ENCODE results near the gene OTOP1.
"Not testable (repeated sequence)": the region's sequence is repeated elsewhere in the genome, so short reads cannot be mapped to it uniquely, and the experiment has no call there.

The OTOP1 gene

GRCh38 chr4:4225915-4226605, 669 bp downstream of the OTOP1 start:
- H3K23ac ChIP-seq (ENCODE audit: low read length) = no peak overlapping the region
- H3K4me3 ChIP-seq (ENCODE audit: low read depth, low read length) = no peak overlapping the region
- WGBS (ENCODE audit: extremely low coverage, insufficient coverage, insufficient read length) = no CpG with 5 or more reads among the region's 41 CpGs
- H3K4ac ChIP-seq (ENCODE audit: low read depth, low read length) = no peak overlapping the region
- DNase-seq = no peak
- H4K8ac ChIP-seq (ENCODE audit: low read depth, low read length) = no peak overlapping the region
- no peak overlapping the region for H2BK120ac ChIP-seq (ENCODE audit: insufficient read depth, low read length, poor library complexity)
- H3K36me3 ChIP-seq (ENCODE audit: control insufficient read depth in 1 of 2, insufficient read depth in 2 of 2, low read length in 2 of 2) = no peaks in the 10 kb centered on the region
- H3K4me2 ChIP-seq (ENCODE audit: low read length) = no peak overlapping the region
- H3K79me1 ChIP-seq (ENCODE audit: low read length) = no peaks in the 10 kb centered on the region
- no peak overlapping the region for H2AK5ac ChIP-seq (ENCODE audit: low read length)
- H2BK5ac ChIP-seq (ENCODE audit: low read depth, low read length, poor library complexity) = no peak overlapping the region
- H3K27me3 ChIP-seq (ENCODE audit: insufficient read depth, low read length) = peaks cover 34% of the 10 kb centered on the region
- peaks cover 14% of the 10 kb centered on the region for H3K9me3 ChIP-seq (ENCODE audit: insufficient read depth, low read depth, low read length)
- H3K79me2 ChIP-seq (ENCODE audit: control insufficient read depth, insufficient read depth, low read length, poor library complexity) = no peaks in the 10 kb centered on the region
- no peak overlapping the region for H3K27ac ChIP-seq (ENCODE audit: low read depth, low read length)
- no peaks in the 10 kb centered on the region for H3K4me1 ChIP-seq (ENCODE audit: control insufficient read depth in 1 of 2, insufficient read depth in 2 of 2, low read length in 2 of 2)
- no peak overlapping the region for H4K91ac ChIP-seq (ENCODE audit: low read depth, low read length)
- no peak overlapping the region for H4K12ac ChIP-seq (ENCODE audit: low read depth, low read length)
- H3K9ac ChIP-seq (ENCODE audit: low read length) = no peak overlapping the region
- H3K14ac ChIP-seq (ENCODE audit: low read length) = no peak overlapping the region
- no peak overlapping the region for H2AFZ ChIP-seq (ENCODE audit: insufficient read depth, low read length, poor library complexity)
- H2BK12ac ChIP-seq (ENCODE audit: low read length) = no peak overlapping the region
- H3K18ac ChIP-seq (ENCODE audit: low read length) = no peak overlapping the region

- Histone ChIP-seq H3K79me2 (ENCODE audit: control insufficient read depth, insufficient read depth, low read length, poor library complexity) (no peaks in the 10 kb centered on the region), H2BK5ac (ENCODE audit: low read depth, low read length, poor library complexity) (no peak overlapping the region), H3K4me3 (ENCODE audit: low read depth, low read length) (no peak overlapping the region), H3K79me1 (ENCODE audit: low read length) (no peaks in the 10 kb centered on the region), H4K8ac (ENCODE audit: low read depth, low read length) (no peak overlapping the region), H3K36me3 (ENCODE audit: control insufficient read depth in 1 of 2, insufficient read depth in 2 of 2, low read length in 2 of 2) (no peaks in the 10 kb centered on the region), H3K9ac (ENCODE audit: low read length) (no peak overlapping the region), H3K4ac (ENCODE audit: low read depth, low read length) (no peak overlapping the region), H4K12ac (ENCODE audit: low read depth, low read length) (no peak overlapping the region), H3K23ac (ENCODE audit: low read length) (no peak overlapping the region), H2BK12ac (ENCODE audit: low read length) (no peak overlapping the region), H2AK5ac (ENCODE audit: low read length) (no peak overlapping the region), H4K91ac (ENCODE audit: low read depth, low read length) (no peak overlapping the region), H3K18ac (ENCODE audit: low read length) (no peak overlapping the region), H3K9me3 (ENCODE audit: insufficient read depth, low read depth, low read length) (no peaks in the 10 kb centered on the region), H3K14ac (ENCODE audit: low read length) (no peak overlapping the region), H2AFZ (ENCODE audit: insufficient read depth, low read length, poor library complexity) (no peak overlapping the region), H3K27ac (ENCODE audit: low read depth, low read length) (no peak overlapping the region), H3K4me2 (ENCODE audit: low read length) (no peak overlapping the region), H3K4me1 (ENCODE audit: control insufficient read depth in 1 of 2, insufficient read depth in 2 of 2, low read length in 2 of 2) (no peaks in the 10 kb centered on the region), H2BK120ac (ENCODE audit: insufficient read depth, low read length, poor library complexity) (no peak overlapping the region), H3K27me3 (ENCODE audit: insufficient read depth, low read length) (no peaks in the 10 kb centered on the region)
- no peak for DNase-seq
- WGBS (ENCODE audit: extremely low coverage, insufficient coverage, insufficient read length) = no CpG with 5 or more reads among the region's 5 CpGs
Observed at GRCh38 chr4:4217113-4217512, 9.6 kb downstream of the OTOP1 start.

DNA sequence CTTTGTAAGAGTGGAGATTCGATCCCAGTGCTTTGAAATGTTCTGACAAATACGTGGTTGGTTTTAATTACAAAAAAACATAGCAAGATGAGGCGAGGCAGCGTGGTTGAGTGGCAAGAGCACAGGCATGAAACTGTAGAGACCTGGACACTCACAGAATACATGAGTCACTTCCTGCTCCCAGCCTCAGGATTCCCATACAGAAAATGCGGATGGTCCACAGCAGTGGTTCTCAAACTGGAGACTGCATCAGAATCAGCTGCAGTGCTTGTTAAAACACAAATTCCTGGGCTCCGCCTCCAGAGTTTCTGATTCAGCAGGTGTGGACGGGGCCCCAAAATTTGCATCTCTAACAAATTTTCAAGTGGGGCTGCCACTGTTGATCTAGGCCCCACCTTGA, 10.1 kb downstream of the OTOP1 start:
- WGBS (ENCODE audit: extremely low coverage, insufficient coverage, insufficient read length) = no CpG with 5 or more reads among the region's 7 CpGs
- Histone ChIP-seq H3K4ac (ENCODE audit: low read depth, low read length) (no peak overlapping the region), H3K4me1 (ENCODE audit: control insufficient read depth in 1 of 2, insufficient read depth in 2 of 2, low read length in 2 of 2) (no peaks in the 10 kb centered on the region), H4K91ac (ENCODE audit: low read depth, low read length) (no peak overlapping the region), H4K8ac (ENCODE audit: low read depth, low read length) (no peak overlapping the region), H3K18ac (ENCODE audit: low read length) (no peak overlapping the region), H2AK5ac (ENCODE audit: low read length) (no peak overlapping the region), H3K23ac (ENCODE audit: low read length) (no peak overlapping the region), H3K4me2 (ENCODE audit: low read length) (no peak overlapping the region), H3K79me1 (ENCODE audit: low read length) (no peaks in the 10 kb centered on the region), H3K9me3 (ENCODE audit: insufficient read depth, low read depth, low read length) (no peaks in the 10 kb centered on the region), H3K14ac (ENCODE audit: low read length) (no peak overlapping the region), H2BK12ac (ENCODE audit: low read length) (no peak overlapping the region), H3K9ac (ENCODE audit: low read length) (no peak overlapping the region), H3K79me2 (ENCODE audit: control insufficient read depth, insufficient read depth, low read length, poor library complexity) (no peaks in the 10 kb centered on the region), H3K27ac (ENCODE audit: low read depth, low read length) (no peak overlapping the region), H2BK5ac (ENCODE audit: low read depth, low read length, poor library complexity) (no peak overlapping the region), H2AFZ (ENCODE audit: insufficient read depth, low read length, poor library complexity) (no peak overlapping the region), H3K27me3 (ENCODE audit: insufficient read depth, low read length) (no peaks in the 10 kb centered on the region), H3K36me3 (ENCODE audit: control insufficient read depth in 1 of 2, insufficient read depth in 2 of 2, low read length in 2 of 2) (no peaks in the 10 kb centered on the region), H2BK120ac (ENCODE audit: insufficient read depth, low read length, poor library complexity) (no peak overlapping the region), H4K12ac (ENCODE audit: low read depth, low read length) (no peak overlapping the region), H3K4me3 (ENCODE audit: low read depth, low read length) (no peak overlapping the region)
- no peak for DNase-seq

DNA sequence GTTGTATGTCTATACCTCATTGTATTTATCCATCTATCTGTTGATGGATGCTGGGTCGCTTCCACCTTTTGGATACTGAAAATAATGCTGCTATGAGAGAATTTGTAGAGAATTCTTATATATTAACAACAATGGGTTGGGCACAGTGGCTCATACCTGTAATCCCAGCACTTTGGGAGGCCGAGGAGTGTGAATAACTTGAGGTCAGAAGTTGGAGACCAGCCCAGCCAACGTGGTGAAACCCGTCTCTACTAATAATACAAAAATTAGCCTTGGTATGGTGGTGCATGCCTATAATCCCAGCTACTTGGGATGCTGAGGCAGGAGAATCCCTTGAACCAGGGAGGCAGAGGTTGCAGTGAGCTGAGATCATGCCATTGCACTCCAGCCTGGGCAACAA, 13.1 kb downstream of the OTOP1 start:
- not testable (repeated sequence) for H3K23ac ChIP-seq (ENCODE audit: low read length); DNase-seq; H3K79me2 ChIP-seq (ENCODE audit: control insufficient read depth, insufficient read depth, low read length, poor library complexity); H3K18ac ChIP-seq (ENCODE audit: low read length); H4K91ac ChIP-seq (ENCODE audit: low read depth, low read length); H3K36me3 ChIP-seq (ENCODE audit: control insufficient read depth in 1 of 2, insufficient read depth in 2 of 2, low read length in 2 of 2); H2BK12ac ChIP-seq (ENCODE audit: low read length); H3K79me1 ChIP-seq (ENCODE audit: low read length); H3K14ac ChIP-seq (ENCODE audit: low read length); H2BK5ac ChIP-seq (ENCODE audit: low read depth, low read length, poor library complexity); H3K9me3 ChIP-seq (ENCODE audit: insufficient read depth, low read depth, low read length); H2AFZ ChIP-seq (ENCODE audit: insufficient read depth, low read length, poor library complexity); H4K12ac ChIP-seq (ENCODE audit: low read depth, low read length); H2AK5ac ChIP-seq (ENCODE audit: low read length); H3K4me2 ChIP-seq (ENCODE audit: low read length); H4K8ac ChIP-seq (ENCODE audit: low read depth, low read length); H3K27ac ChIP-seq (ENCODE audit: low read depth, low read length); H3K4me1 ChIP-seq (ENCODE audit: control insufficient read depth in 1 of 2, insufficient read depth in 2 of 2, low read length in 2 of 2); H3K4me3 ChIP-seq (ENCODE audit: low read depth, low read length); H3K27me3 ChIP-seq (ENCODE audit: insufficient read depth, low read length); H3K4ac ChIP-seq (ENCODE audit: low read depth, low read length); H2BK120ac ChIP-seq (ENCODE audit: insufficient read depth, low read length, poor library complexity); H3K9ac ChIP-seq (ENCODE audit: low read length)
- no CpG with 5 or more reads among the region's 4 CpGs for WGBS (ENCODE audit: extremely low coverage, insufficient coverage, insufficient read length)
